Measurements from ENCODE around the gene ARMC2.
A peak's percentile ranks its signal among the peaks of the same experiment; 100 is the strongest.

ARMC2 gene

DNA sequence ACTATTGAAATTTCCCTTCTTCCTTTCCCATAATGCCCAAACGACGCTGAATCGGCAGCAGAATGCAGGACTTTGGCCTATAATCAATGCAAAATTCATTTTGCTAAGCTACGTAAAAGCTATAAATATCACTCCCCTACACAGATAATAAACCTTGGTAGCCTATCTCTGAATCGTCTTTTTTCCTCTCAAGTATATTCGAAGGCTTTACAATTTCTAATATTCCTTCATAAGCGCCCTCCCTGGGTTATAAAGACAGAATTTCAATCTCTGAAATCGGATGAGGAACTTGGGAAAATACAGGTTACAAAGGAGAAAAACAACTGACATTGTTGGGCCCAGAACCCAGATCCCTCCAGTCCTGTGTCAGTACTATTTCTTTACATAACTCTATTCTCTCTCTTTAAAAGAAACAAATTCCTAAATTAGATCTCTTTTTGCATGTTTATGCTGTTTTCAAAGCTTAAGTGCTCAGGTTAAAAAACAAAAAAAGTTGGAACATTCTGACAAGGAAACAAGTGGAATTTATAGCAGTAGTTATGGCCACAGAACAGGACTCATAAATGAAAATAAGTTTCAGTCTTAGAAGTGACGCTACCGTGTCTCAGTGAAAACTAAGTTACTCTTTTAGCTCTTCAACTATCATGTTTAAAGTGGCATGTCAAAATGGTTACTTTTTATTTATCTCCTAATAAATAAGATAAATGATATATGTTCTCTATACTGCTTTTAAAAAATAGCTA is 161.9 kb downstream of the ARMC2 start:
- H3K36me3 ChIP-seq (replicated peaks): no peaks in the 10 kb centered on the region
- peak overlapping the region; percentile 65 for H3K4me3 ChIP-seq
- H3K27me3 ChIP-seq (ENCODE audit: low read depth): no peaks in the 10 kb centered on the region
- no peaks in the 10 kb centered on the region for H3K9me3 ChIP-seq
- peaks cover 27% of the 10 kb centered on the region for H3K4me1 ChIP-seq
- in situ Hi-C loops (cut with MboI; ENCODE audit: low sequenced_read_pairs): no loop called here
- DNase-seq (ENCODE audit: low spot score in 2 of 2): no peak

DNA sequence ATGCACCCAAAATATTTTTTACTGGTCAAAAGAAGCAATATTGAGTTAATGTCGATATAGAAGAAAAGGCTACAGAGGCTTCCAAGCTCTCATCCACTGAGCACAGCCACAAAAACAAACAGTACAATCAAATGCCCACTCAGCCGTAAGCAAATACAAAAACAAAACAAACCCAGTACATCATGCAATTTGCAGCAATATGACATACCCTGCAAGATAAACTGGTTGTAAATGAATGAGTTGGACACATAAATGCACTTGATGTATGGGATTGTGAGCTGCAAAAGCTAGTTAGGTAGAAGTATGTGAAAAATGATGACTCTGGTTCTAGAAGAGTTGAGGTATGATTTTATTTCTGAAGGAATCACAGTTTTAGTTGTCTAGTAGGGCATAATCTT is 162.5 kb downstream of the ARMC2 start:
- Histone ChIP-seq H3K9me3 (no peaks in the 10 kb centered on the region), H3K36me3 (replicated peaks) (no peaks in the 10 kb centered on the region), H3K27me3 (ENCODE audit: low read depth) (no peaks in the 10 kb centered on the region), H3K4me1 (peaks cover 27% of the 10 kb centered on the region), H3K4me3 (no peak overlapping the region)
- in situ Hi-C loops (cut with MboI; ENCODE audit: low sequenced_read_pairs): no loop called here
- no peak for DNase-seq (ENCODE audit: low spot score in 2 of 2)

DNA sequence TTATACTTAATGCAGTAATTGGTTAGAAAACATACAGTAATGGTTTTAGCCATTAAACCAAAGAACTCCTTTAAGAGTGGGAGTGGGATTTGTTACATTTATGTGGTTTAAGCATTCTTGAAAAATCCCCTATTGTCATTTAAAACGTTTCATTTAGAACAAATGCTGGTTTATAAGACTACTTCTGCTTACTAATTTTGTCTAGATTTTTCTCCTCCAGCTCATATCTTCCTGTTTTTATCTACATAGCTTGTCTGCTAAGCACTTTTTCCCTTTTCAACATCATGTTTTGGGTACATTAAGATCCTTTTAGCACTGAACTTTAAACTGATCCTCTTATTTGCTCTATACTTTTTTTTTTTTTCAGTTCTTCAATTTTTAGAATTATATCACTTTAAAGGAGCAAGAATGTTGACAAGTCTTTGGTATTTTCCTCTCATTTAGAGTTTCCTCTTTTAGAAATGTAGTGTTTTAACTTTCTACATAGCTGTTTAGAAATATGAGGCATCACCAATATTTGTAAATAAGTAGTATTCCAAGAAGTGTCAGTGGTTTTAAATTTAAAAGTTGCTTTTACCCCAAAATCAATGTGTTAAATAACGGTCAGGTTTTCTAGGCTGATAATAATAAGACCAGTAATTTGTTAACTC is 165.6 kb downstream of the ARMC2 start:
- Histone ChIP-seq H3K27me3 (ENCODE audit: low read depth) (peaks cover 6% of the 10 kb centered on the region; the same call in 1 of the 2 replicates), H3K9me3 (no peaks in the 10 kb centered on the region), H3K36me3 (replicated peaks) (no peaks in the 10 kb centered on the region), H3K4me1 (peaks cover 18% of the 10 kb centered on the region), H3K4me3 (no peak overlapping the region)
- in situ Hi-C loops (cut with MboI; ENCODE audit: low sequenced_read_pairs): no loop called here
- DNase-seq (ENCODE audit: low spot score in 2 of 2): peak in 1 of 2 experiments; percentile 73

DNA sequence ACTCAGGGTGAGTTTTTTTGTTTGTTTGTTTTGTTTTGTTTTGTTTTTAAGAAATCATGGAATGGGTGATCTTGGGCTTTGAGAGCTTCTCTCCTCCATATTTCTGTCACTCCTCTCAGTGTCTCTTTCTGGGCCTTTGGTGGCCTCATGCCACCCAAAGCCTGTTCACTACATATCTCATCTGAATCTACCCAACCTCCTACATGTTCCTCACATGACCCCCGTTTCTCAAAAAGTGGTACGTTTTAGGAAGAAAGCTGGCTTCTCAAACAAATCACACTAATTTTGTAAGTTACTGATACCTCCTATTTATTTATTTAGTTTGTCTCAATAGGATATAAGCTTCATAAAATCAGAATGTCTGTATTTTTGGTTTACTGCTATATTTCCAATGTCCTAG is 166.4 kb downstream of the ARMC2 start:
- in situ Hi-C loops (cut with MboI; ENCODE audit: low sequenced_read_pairs): no loop called here
- peaks cover 6% of the 10 kb centered on the region; the same call in 1 of the 2 replicates for H3K27me3 ChIP-seq (ENCODE audit: low read depth)
- H3K4me1 ChIP-seq: peaks cover 18% of the 10 kb centered on the region
- H3K4me3 ChIP-seq: no peak overlapping the region
- H3K36me3 ChIP-seq (replicated peaks): no peaks in the 10 kb centered on the region
- H3K9me3 ChIP-seq: no peaks in the 10 kb centered on the region
- no peak for DNase-seq (ENCODE audit: low spot score in 2 of 2)

DNA sequence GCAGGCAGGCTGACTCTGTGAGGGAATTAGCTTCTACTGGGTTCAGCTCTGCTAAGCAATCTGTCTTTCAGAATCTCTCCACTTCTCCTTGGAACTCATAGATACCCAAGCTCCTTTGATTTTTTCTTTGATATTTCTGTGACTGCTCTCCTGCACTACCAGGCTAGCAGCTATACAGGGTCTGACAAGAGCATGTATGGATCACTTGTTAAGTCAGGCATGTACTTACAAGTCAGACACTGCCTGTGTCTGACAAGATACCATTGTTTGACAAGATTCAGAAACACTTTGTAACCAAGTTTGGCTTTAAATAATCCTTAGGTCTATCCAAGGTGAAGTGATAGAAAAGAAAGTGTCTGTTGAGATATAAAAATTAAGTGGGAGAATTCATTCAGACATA is 167.0 kb downstream of the ARMC2 start:
- in situ Hi-C loops (cut with MboI; ENCODE audit: low sequenced_read_pairs): no loop called here
- Histone ChIP-seq H3K27me3 (ENCODE audit: low read depth) (peaks cover 6% of the 10 kb centered on the region; the same call in 1 of the 2 replicates), H3K4me3 (no peak overlapping the region), H3K9me3 (no peaks in the 10 kb centered on the region), H3K4me1 (peaks cover 15% of the 10 kb centered on the region), H3K36me3 (replicated peaks) (no peaks in the 10 kb centered on the region)
- DNase-seq (ENCODE audit: low spot score in 2 of 2): no peak

DNA sequence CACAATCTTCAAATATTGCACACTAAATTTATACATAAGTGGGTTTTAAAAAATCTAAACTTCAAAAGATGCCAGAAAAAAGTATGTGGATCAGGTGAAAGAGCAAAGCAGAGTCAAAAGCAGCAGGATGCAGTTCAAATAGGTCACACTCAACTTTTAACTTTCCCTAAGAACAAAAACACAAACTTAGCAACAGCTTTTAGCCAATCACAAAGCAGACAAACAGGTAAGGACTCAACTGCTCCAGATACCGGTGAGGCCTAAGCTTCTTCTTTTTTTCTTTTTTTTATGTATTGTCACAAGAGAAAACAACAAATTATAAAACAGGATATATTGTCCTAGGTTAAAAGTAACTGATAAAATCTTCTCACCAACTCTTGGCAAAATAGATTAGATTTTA is 171.7 kb downstream of the ARMC2 start:
- H3K9me3 ChIP-seq: no peaks in the 10 kb centered on the region
- no peaks in the 10 kb centered on the region for H3K36me3 ChIP-seq (replicated peaks)
- H3K4me3 ChIP-seq: no peak overlapping the region
- peaks cover 6% of the 10 kb centered on the region; the same call in 1 of the 2 replicates for H3K27me3 ChIP-seq (ENCODE audit: low read depth)
- in situ Hi-C loops (cut with MboI; ENCODE audit: low sequenced_read_pairs): no loop called here
- H3K4me1 ChIP-seq: no peaks in the 10 kb centered on the region
- no peak for DNase-seq (ENCODE audit: low spot score in 2 of 2)

DNA sequence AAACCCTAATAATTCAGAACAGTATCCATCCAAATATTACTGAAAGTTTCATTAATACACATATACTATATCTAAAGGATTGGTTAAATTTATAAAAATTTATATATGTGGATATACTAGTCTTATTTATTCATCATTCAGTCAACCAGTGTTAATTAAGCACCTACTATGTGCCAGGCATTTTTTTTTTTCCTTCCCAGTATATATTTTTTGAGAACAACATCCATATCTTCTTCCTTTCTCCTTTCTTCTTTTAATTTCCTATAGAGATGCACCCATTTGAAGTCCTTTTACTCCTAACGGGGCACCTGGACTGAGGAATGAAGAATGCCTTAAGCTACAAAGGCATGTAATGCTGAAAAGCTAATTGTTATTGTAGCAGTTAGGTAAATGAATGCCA is 173.6 kb downstream of the ARMC2 start:
- DNase-seq (ENCODE audit: low spot score in 2 of 2): no peak
- Histone ChIP-seq H3K9me3 (no peaks in the 10 kb centered on the region), H3K4me3 (no peak overlapping the region), H3K27me3 (ENCODE audit: low read depth) (peaks cover 2% of the 10 kb centered on the region; the same call in 1 of the 2 replicates), H3K36me3 (replicated peaks) (no peaks in the 10 kb centered on the region), H3K4me1 (no peaks in the 10 kb centered on the region)
- in situ Hi-C loops (cut with MboI; ENCODE audit: low sequenced_read_pairs): no loop called here

DNA sequence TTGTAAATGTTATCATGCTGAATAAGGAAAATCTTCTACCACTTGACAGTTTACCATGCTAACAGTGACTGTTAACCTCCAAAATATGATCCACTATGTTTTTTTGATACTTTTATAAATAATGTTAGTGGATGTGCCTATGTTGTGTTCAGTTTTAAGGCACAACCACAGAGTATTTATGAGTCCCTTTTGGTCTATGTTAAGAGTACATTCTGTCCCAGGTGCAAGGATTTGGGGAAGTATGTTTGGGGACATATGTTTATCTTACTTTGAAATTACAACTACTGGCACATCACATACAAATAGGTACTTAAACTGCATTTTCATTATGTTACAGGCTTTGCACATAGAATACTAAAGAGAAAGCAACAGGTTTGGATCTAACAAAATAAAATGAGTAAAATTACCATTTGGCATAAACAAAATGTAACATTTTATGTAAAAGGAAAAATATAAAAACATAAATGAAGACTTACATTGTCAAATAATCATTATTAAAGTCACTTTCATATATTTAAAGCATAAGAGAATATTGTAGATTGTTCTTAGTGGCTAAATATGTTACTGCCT is 175.2 kb downstream of the ARMC2 start:
- in situ Hi-C loops (cut with MboI; ENCODE audit: low sequenced_read_pairs): no loop called here
- H3K9me3 ChIP-seq: no peaks in the 10 kb centered on the region
- H3K27me3 ChIP-seq (ENCODE audit: low read depth): peaks cover under 1% of the 10 kb centered on the region; the same call in 1 of the 2 replicates
- no peak for DNase-seq (ENCODE audit: low spot score in 2 of 2)
- no peaks in the 10 kb centered on the region for H3K36me3 ChIP-seq (replicated peaks)
- H3K4me3 ChIP-seq: no peak overlapping the region
- H3K4me1 ChIP-seq: no peaks in the 10 kb centered on the region
